WTC11 (cell line): ENCODE data around the gene CMTM6.

Experiments used
- CTCF ChIP-seq: fragments of 200-600 bp; IDR thresholded peaks from 2 replicates; pipeline ENCODE4 v1.8.0; 2022; ENCODE audit warnings: antibody characterized with exemption
- ZBTB21 ChIP-seq: sonication (generic); formaldehyde crosslinking; IDR thresholded peaks from 2 replicates; pipeline ENCODE4 v1.8.1; 2023; ENCODE audit warnings: mild to moderate bottlenecking, missing genetic modification reagents, borderline replicate concordance
- ZNF138 ChIP-seq: sonication (generic); formaldehyde crosslinking; conservative IDR thresholded peaks from 2 replicates; pipeline ENCODE4 v1.8.1; 2022; ENCODE audit warnings: mild to moderate bottlenecking, moderate library complexity, missing genetic modification reagents

- TF ChIP-seq ZNF138 (CRISPR knock-in tag) = no peak
- TF ChIP-seq ZBTB21 = no peak
- TF ChIP-seq CTCF = no peak
These were observed 47.7 kb downstream of the CMTM6 start for GRCh38 chr3:32454731-32455608.
